IMR-90 (cell line): ENCODE data around the gene ACOXL. TPM values are rescaled to one million over a fixed set of nuclear protein-coding genes. Genes with fewer than 3 reads are reported as not detected.

Source experiments
- ATAC-seq: fragments of 200-7000 bp; cut with Tn5 transposase; 2 replicates; pipeline ENCODE4 v1.9.1; 2020; ENCODE audit warnings: low read depth, mild to moderate bottlenecking, moderate library complexity
- BruUV-seq: library from RNA; stranded (reverse); fragments of 400-500 nt; replicated peaks from 2 replicates; lab custom pipeline; 2021; lab: Mats Ljungman, UMichigan
- CTCF ChIA-PET: fragments of 300-600 bp; formaldehyde crosslinking; extraction: SDS; loops from one replicate; lab custom pipeline; 2021; ENCODE audit warnings: antibody characterized with exemption; lab: Yijun Ruan, JAX
- POLR2A ChIA-PET: fragments of 300-600 bp; sonication (Branson Sonifier 250); formaldehyde crosslinking; loops from one replicate; lab custom pipeline; 2022; ENCODE audit warnings: antibody characterized with exemption; ENCODE audit not compliant: unreplicated experiment; lab: Charles Lee
- DNase-seq: peaks from one replicate; pipeline ENCODE4 v3.0.0; 2013
- H2AFZ ChIP-seq: replicated peaks from 2 replicates; pipeline ENCODE3; 2013; ENCODE audit warnings: low read length, mild to moderate bottlenecking; ENCODE audit not compliant: poor library complexity
- H2AK5ac ChIP-seq: 2 replicates; pipeline ENCODE4 v1.6.1; 2013; ENCODE audit warnings: low read depth, low read length, inconsistent platforms
- H2AK9ac ChIP-seq: replicated peaks from 2 replicates; pipeline ENCODE3; 2013; ENCODE audit warnings: mild to moderate bottlenecking, low read depth, low read length, moderate library complexity; ENCODE audit not compliant: poor library complexity
- H2BK120ac ChIP-seq: 2 replicates; pipeline ENCODE4 v1.6.1; 2013; ENCODE audit warnings: low read depth, low read length, inconsistent platforms
- H2BK15ac ChIP-seq: 3 replicates; pipeline ENCODE4 v1.6.1; 2013; ENCODE audit warnings: low read depth, low read length, inconsistent platforms
- H2BK20ac ChIP-seq: 2 replicates; pipeline ENCODE4 v1.6.1; 2013; ENCODE audit warnings: low read depth, mild to moderate bottlenecking, inconsistent platforms, low read length, moderate library complexity
- H2BK5ac ChIP-seq: 2 replicates; pipeline ENCODE4 v1.6.1; 2013; ENCODE audit warnings: mild to moderate bottlenecking, low read depth, low read length, inconsistent platforms; ENCODE audit not compliant: poor library complexity, severe bottlenecking
- H3K14ac ChIP-seq: replicated peaks from 2 replicates; pipeline ENCODE4 v1.6.1; 2013; ENCODE audit warnings: low read depth, low read length, inconsistent platforms
- H3K18ac ChIP-seq: 2 replicates; pipeline ENCODE4 v1.6.1; 2013; ENCODE audit warnings: low read depth, low read length, control low read depth
- H3K23ac ChIP-seq: 2 replicates; pipeline ENCODE4 v1.6.1; 2013; ENCODE audit warnings: low read depth, low read length, inconsistent platforms
- H3K27ac ChIP-seq: 2 replicates; pipeline ENCODE4 v1.5.1; 2013; ENCODE audit warnings: mild to moderate bottlenecking, control low read depth, low read length; ENCODE audit not compliant: insufficient read depth
- H3K27me3 ChIP-seq: 2 replicates; pipeline ENCODE4 v1.6.1; 2013; ENCODE audit warnings: low read length; ENCODE audit not compliant: control insufficient read depth, insufficient read depth
- H3K36me3 ChIP-seq: 2 replicates; pipeline ENCODE4 v1.6.1; 2013; ENCODE audit warnings: low read length, mixed read lengths; ENCODE audit not compliant: control insufficient read depth, insufficient read depth
- H3K4ac ChIP-seq: 2 replicates; pipeline ENCODE4 v1.6.1; 2013; ENCODE audit warnings: low read depth, low read length, inconsistent platforms
- H3K4me1 ChIP-seq: 2 replicates; pipeline ENCODE4 v1.6.1; 2013; ENCODE audit warnings: low read length, mixed read lengths; ENCODE audit not compliant: control insufficient read depth, insufficient read depth
- H3K4me2 ChIP-seq: 2 replicates; pipeline ENCODE4 v1.6.1; 2013; ENCODE audit warnings: low read depth, mild to moderate bottlenecking, control low read depth, low read length, moderate library complexity
- H3K4me3 ChIP-seq: 2 replicates; pipeline ENCODE4 v1.5.1; 2013; ENCODE audit warnings: low read depth, mild to moderate bottlenecking, control low read depth, low read length, moderate library complexity; ENCODE audit not compliant: insufficient read depth
- H3K56ac ChIP-seq: 2 replicates; pipeline ENCODE4 v1.6.1; 2013; ENCODE audit warnings: low read length, inconsistent platforms; ENCODE audit not compliant: insufficient read depth; ENCODE audit errors: extremely low read depth
- H3K79me1 ChIP-seq, 2 experiments: 2 replicates each; pipeline ENCODE4 v1.6.1; 2013; ENCODE audit warnings: low read length in 2 of 2, inconsistent platforms in 1 of 2, low read depth in 1 of 2
- H3K9ac ChIP-seq: 2 replicates; pipeline ENCODE4 v1.6.1; 2013; ENCODE audit warnings: low read depth, low read length, control low read depth
- H3K9me1 ChIP-seq: 2 replicates; pipeline ENCODE4 v1.6.1; 2013; ENCODE audit warnings: low read length, inconsistent platforms; ENCODE audit not compliant: insufficient read depth
- H3K9me3 ChIP-seq: 2 replicates; pipeline ENCODE4 v1.6.1; 2013; ENCODE audit warnings: low read length; ENCODE audit not compliant: control insufficient read depth, insufficient read depth
- H4K20me1 ChIP-seq: 2 replicates; pipeline ENCODE4 v1.6.1; 2013; ENCODE audit warnings: low read length, inconsistent platforms; ENCODE audit not compliant: insufficient read depth
- H4K5ac ChIP-seq: 2 replicates; pipeline ENCODE4 v1.6.1; 2013; ENCODE audit warnings: mild to moderate bottlenecking, low read depth, low read length, control low read depth
- H4K8ac ChIP-seq, 2 experiments: 2 replicates each; pipeline ENCODE4 v1.6.1; 2013; ENCODE audit warnings: low read depth in 2 of 2, low read length in 2 of 2, control low read depth in 1 of 2, inconsistent platforms in 1 of 2
- H4K91ac ChIP-seq: 2 replicates; pipeline ENCODE4 v1.6.1; 2013; ENCODE audit warnings: low read depth, low read length, inconsistent platforms; ENCODE audit not compliant: insufficient read depth
- BHLHE40 ChIP-seq: fragments of 150-350 bp; IDR thresholded peaks from 2 replicates; pipeline ENCODE4 v1.6.1; 2016; ENCODE audit warnings: mild to moderate bottlenecking, low read depth, low read length
- CHD1 ChIP-seq: IDR thresholded peaks from 2 replicates; pipeline ENCODE4 v1.6.1; 2012; ENCODE audit warnings: low read depth, low read length, improper control_type of control experiment
- MAZ ChIP-seq: IDR thresholded peaks from 2 replicates; pipeline ENCODE4 v1.6.1; 2012; ENCODE audit warnings: low read depth, mild to moderate bottlenecking, low read length, improper control_type of control experiment, moderate library complexity, borderline replicate concordance
- NFE2L2 ChIP-seq: fragments of 150-350 bp; IDR thresholded peaks from 2 replicates; pipeline ENCODE4 v1.6.1; 2016; ENCODE audit warnings: low read depth, mild to moderate bottlenecking, low read length
- POLR2A ChIP-seq: IDR thresholded peaks from 2 replicates; pipeline ENCODE4 v1.6.1; 2012; ENCODE audit warnings: mild to moderate bottlenecking, low read depth, low read length
- SMC3 ChIP-seq: fragments of 150-350 bp; IDR thresholded peaks from 2 replicates; pipeline ENCODE4 v1.6.1; 2016; ENCODE audit warnings: low read depth, mild to moderate bottlenecking, antibody characterized with exemption, low read length, moderate library complexity
- USF2 ChIP-seq: fragments of 150-350 bp; IDR thresholded peaks from 2 replicates; pipeline ENCODE4 v1.6.1; 2017; ENCODE audit warnings: mild to moderate bottlenecking, antibody characterized with exemption, low read length, low read depth
- WGBS, 2 experiments: methylation state at CpG; one replicate each; pipeline versions ENCODE4 v1.1.5 to v1.1.7; 2013; ENCODE audit warnings: missing lambda C conversion rate in 2 of 2; ENCODE audit not compliant: insufficient read length in 1 of 2; ENCODE audit errors: extremely low coverage in 2 of 2; 5-methylcytosine and 5-hydroxymethylcytosine counted together
- dilution Hi-C: fragments of 300-500 bp; cut with HindIII; formaldehyde crosslinking; loops from one replicate; pipeline ENCODE4 v1.14.3; 2018; ENCODE audit warnings: low sequenced_read_pairs; ENCODE audit not compliant: unreplicated experiment
- in situ Hi-C: fragments of 300-500 bp; cut with MboI; formaldehyde crosslinking; loops from 3 replicates; pipeline ENCODE4 v1.14.3; 2019; ENCODE audit warnings: low sequenced_read_pairs, inconsistent platforms, mixed read lengths
- intact Hi-C: fragments of 100-400 bp; cut with micrococcal nuclease; formaldehyde crosslinking; loops from 2 replicates; pipeline ENCODE4 v1.10.0; 2022
- polyA plus RNA-seq, 3 experiments: library from polyadenylated mRNA; depleted of rRNA; stranded (reverse); fragments of >200 nt; gene quantifications; 2 replicates each; pipeline ENCODE4 v1.2.3, GENCODE V29; 2012; ENCODE audit warnings: low replicate concordance in 1 of 3
- total RNA-seq: library from RNA; depleted of rRNA; stranded (reverse); fragments of >200 nt; gene quantifications from 2 replicates; pipeline ENCODE4 v1.2.3, GENCODE V29; 2012

The ACOXL gene
- total and polyA plus RNA-seq, 2 of the 4 experiments (the other 2 are of a cell fraction): not detected

DNA sequence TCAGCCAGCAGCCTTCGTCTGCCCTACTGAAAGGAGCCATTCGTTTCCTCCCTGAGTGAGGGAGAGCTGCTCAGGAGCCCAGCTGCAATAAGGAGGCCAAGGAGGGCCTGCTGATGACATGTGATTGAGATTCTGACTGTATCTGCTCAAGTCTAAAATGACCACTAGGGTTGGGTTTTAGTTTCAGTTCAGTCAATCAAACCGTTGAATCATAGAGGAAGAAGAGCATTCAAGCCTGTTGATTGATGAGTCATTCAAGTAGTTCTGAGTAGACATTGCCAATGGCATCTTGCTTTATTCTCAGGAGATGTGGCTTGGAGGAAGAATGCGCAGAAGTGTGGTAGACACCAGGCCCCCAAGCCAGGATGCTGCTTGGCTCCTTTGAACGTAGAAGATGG, 368.4 kb downstream of the ACOXL start:
- H3K56ac ChIP-seq: no peak overlapping the region
- WGBS, 2 experiments: 90% methylated on average over 3 of the region's 5 CpGs; no CpG with 5 or more reads in 1 of the 2 experiments
- no peak overlapping the region; the same call in 1 of the 2 replicates for H3K23ac ChIP-seq
- H3K14ac ChIP-seq: no peak overlapping the region
- intact Hi-C loops (no loop called here), in situ Hi-C loops (no loop called here), dilution Hi-C loops (no loop called here)
- H3K36me3 ChIP-seq: no peaks in the 10 kb centered on the region
- no peak overlapping the region for H3K9ac ChIP-seq
- H3K27me3 ChIP-seq: peaks cover 39% of the 10 kb centered on the region
- no peak overlapping the region for H4K91ac ChIP-seq
- no peak overlapping the region for H2AK5ac ChIP-seq
- POLR2A ChIA-PET: no interaction called here
- no peak overlapping the region for H2AK9ac ChIP-seq
- no peak overlapping the region for H2BK15ac ChIP-seq
- H2BK5ac ChIP-seq: no peak overlapping the region
- DNase-seq (no peak), ATAC-seq (no peak)
- H3K9me3 ChIP-seq: no peaks in the 10 kb centered on the region
- CTCF ChIA-PET: interaction anchor here (0.6 kb wide), 1 partner anchor 1241 kb away, joined by 5 read pairs; no protein-coding TSS in a partner anchor
- no peaks in the 10 kb centered on the region for H3K4me1 ChIP-seq
- H4K5ac ChIP-seq: no peak overlapping the region
- H4K8ac ChIP-seq: no peak overlapping the region
- no peak overlapping the region for H3K4me3 ChIP-seq
- no peak overlapping the region for H3K18ac ChIP-seq
- TF ChIP-seq MAZ (no peak), SMC3 (no peak), POLR2A (no peak), BHLHE40 (no peak), USF2 (no peak), CHD1 (no peak), NFE2L2 (no peak)
- H3K4me2 ChIP-seq: no peak overlapping the region
- BruUV-seq: no TSS peak
- H3K4ac ChIP-seq: no peak overlapping the region
- H2BK120ac ChIP-seq: no peak overlapping the region
- no peaks in the 10 kb centered on the region for H3K9me1 ChIP-seq
- no peaks in the 10 kb centered on the region for H4K20me1 ChIP-seq
- no peak overlapping the region for H2AFZ ChIP-seq
- no peaks in the 10 kb centered on the region for H3K79me1 ChIP-seq
- H2BK20ac ChIP-seq: no peak overlapping the region
- no peak overlapping the region for H3K27ac ChIP-seq
